CD4-positive, alpha-beta T cell treated with Interleukin-6 at 100 ng/mL for 8 hours (primary cell): Measurements from ENCODE around the gene EAF1.
"Not testable (repeated sequence)": the region's sequence is repeated elsewhere in the genome, so short reads cannot be mapped to it uniquely, and the experiment has no call there.

ENCODE experiments used
- DNase-seq: peaks from one replicate; pipeline ENCODE4 v3.0.0-alpha.2; 2020; ENCODE audit warnings: mixed read lengths, low spot score

EAF1 gene

GRCh38 chr3:15479400-15480224 is 52.2 kb downstream of the EAF1 start:
- no peak for DNase-seq

DNA sequence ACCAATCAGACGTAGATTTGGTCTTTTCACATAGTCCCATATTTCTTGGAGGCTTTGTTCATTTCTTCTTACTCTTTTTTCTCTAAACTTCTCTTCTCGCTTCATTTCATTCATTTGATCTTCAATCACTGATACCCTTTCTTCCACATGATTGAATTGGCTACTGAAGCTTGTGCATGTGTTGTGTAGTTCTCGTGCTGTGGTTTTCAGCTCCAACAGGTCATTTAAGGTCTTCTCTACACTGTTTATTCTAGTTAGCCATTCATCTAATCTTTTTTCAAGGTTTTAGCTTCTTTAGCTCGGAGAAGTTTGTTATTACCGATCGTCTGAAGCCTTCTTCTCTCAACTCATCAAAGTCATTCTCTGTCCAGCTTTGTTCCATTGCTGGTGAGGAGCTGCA is 57.2 kb downstream of the EAF1 start:
- not testable (repeated sequence) for DNase-seq

GRCh38 chr3:15486020-15486419 is 58.6 kb downstream of the EAF1 start:
- no peak for DNase-seq

GRCh38 chr3:15486979-15487378 is 59.6 kb downstream of the EAF1 start:
- DNase-seq = no peak

DNA sequence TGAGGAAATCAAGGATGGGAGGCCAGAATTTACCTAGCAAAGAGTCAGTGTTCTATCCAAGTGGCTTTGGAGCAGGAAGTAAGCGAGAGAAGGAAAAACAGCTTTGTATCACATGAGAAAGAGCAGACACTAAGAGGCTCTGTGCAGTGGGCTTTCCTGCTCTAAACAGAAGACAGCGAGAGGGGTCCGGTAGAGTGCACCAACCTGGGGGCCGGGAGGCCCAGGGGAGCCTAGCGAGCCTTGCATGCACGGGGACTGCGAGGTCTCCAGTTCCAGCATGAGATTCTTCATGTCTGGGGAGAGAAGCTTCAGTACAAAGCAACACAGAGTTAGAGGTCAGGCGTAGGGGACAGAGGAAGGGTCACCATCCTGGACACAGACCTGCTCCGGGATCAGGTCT is 60.6 kb downstream of the EAF1 start:
- DNase-seq = no peak

GRCh38 chr3:15490158-15490557 is 62.8 kb downstream of the EAF1 start:
- no peak for DNase-seq

DNA sequence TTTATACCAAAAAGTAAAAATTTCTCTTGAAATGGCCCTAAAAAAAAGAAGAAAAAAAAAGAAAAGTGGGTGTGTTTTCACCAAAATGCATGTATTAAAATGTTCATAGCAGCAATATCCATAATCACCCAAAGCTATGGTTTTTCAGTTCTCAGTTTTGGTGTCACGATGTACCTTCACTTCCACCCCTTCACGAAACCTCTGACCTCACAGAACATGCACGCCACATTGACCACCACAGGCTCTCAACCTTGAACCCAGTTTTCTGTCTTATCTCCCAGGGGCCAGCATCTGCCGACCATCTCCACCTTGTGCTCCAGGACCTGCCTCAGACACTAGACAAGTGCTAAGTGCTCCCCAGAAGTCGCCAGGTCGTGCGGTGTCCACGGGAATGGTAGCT is 63.7 kb downstream of the EAF1 start:
- DNase-seq = no peak
